ENCODE data around the gene SORCS1.

DNA sequence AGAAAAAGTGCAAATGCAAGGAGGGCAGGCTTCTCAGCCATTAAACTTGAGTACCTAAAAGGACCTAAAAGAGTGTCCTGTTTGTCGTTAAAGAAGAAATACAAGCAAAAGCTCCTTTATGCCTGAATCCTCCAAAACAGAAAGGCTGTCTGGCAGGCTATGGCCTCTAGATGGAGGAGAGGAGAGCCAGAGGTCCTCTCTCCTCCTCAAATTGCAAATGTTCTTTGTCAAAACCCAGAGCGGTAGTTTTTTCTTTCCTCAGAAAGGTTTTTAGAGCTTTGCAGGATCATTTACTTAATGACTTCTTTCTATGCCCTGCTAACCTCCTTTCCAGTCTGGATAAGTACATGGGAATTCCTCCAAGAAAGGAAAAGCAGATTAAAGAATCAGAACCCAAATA lies 1.9 kb upstream of the SORCS1 start:
- no peak for TF ChIP-seq CHD2 (IDR thresholded peaks at IDR 0.05; ENCODE audit: low read depth, low read length)
- TF ChIP-seq, protein P1, sequence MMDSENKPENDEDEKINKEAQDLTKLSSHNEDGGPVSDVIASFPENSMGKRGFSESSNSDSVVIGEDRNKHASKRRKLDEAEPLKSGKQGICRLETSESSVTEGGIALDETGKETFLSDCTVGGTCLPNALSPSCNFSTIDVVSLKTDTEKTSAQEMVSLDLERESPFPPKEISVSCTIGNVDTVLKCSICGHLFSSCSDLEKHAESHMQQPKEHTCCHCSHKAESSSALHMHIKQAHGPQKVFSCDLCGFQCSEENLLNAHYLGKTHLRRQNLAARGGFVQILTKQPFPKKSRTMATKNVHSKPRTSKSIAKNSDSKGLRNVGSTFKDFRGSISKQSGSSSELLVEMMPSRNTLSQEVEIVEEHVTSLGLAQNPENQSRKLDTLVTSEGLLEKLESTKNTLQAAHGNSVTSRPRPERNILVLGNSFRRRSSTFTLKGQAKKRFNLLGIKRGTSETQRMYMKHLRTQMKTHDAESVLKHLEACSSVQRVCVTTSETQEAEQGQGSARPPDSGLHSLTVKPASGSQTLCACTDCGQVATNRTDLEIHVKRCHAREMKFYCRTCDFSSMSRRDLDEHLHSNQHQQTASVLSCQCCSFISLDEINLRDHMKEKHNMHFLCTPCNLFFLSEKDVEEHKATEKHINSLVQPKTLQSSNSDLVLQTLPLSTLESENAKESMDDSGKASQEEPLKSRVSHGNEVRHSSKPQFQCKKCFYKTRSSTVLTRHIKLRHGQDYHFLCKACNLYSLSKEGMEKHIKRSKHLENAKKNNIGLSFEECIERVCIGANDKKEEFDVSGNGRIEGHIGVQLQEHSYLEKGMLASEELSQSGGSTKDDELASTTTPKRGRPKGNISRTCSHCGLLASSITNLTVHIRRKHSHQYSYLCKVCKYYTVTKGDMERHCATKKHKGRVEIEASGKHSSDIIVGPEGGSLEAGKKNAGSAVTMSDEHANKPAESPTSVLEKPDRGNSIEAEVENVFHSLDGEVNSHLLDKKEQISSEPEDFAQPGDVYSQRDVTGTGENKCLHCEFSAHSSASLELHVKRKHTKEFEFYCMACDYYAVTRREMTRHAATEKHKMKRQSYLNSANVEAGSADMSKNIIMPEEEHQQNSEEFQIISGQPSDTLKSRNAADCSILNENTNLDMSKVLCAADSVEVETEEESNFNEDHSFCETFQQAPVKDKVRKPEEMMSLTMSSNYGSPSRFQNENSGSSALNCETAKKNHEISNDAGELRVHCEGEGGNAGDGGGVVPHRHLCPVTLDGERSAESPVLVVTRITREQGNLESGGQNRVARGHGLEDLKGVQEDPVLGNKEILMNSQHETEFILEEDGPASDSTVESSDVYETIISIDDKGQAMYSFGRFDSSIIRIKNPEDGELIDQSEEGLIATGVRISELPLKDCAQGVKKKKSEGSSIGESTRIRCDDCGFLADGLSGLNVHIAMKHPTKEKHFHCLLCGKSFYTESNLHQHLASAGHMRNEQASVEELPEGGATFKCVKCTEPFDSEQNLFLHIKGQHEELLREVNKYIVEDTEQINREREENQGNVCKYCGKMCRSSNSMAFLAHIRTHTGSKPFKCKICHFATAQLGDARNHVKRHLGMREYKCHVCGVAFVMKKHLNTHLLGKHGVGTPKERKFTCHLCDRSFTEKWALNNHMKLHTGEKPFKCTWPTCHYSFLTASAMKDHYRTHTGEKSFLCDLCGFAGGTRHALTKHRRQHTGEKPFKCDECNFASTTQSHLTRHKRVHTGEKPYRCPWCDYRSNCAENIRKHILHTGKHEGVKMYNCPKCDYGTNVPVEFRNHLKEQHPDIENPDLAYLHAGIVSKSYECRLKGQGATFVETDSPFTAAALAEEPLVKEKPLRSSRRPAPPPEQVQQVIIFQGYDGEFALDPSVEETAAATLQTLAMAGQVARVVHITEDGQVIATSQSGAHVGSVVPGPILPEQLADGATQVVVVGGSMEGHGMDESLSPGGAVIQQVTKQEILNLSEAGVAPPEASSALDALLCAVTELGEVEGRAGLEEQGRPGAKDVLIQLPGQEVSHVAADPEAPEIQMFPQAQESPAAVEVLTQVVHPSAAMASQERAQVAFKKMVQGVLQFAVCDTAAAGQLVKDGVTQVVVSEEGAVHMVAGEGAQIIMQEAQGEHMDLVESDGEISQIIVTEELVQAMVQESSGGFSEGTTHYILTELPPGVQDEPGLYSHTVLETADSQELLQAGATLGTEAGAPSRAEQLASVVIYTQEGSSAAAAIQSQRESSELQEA (CRISPR knock-in tag; IDR thresholded peaks at IDR 0.05; ENCODE audit: not compliant biosample characterization), result no peak
- no peak for TF ChIP-seq ATF7 (IDR thresholded peaks at IDR 0.05)
- TF ChIP-seq ATF7 (CRISPR knock-in tag; IDR thresholded peaks at IDR 0.05), result no peak
- TF ChIP-seq CEBPB (IDR thresholded peaks at IDR 0.05; ENCODE audit: borderline replicate concordance, low read depth, low read length), result no peak
- no peak for TF ChIP-seq ZNF143 (CRISPR knock-in tag; IDR thresholded peaks at IDR 0.05)
- no peak for TF ChIP-seq ZBTB21 (CRISPR knock-in tag; IDR thresholded peaks at IDR 0.05)
- TF ChIP-seq POLR2A (IDR thresholded peaks at IDR 0.05; ENCODE audit: insufficient read depth in 1 of 2, low read depth in 2 of 2, low read length in 2 of 2), result no peak
- no peak for TF ChIP-seq NR3C1 (CRISPR knock-in tag; IDR thresholded peaks at IDR 0.05)
- TF ChIP-seq, protein P2, sequence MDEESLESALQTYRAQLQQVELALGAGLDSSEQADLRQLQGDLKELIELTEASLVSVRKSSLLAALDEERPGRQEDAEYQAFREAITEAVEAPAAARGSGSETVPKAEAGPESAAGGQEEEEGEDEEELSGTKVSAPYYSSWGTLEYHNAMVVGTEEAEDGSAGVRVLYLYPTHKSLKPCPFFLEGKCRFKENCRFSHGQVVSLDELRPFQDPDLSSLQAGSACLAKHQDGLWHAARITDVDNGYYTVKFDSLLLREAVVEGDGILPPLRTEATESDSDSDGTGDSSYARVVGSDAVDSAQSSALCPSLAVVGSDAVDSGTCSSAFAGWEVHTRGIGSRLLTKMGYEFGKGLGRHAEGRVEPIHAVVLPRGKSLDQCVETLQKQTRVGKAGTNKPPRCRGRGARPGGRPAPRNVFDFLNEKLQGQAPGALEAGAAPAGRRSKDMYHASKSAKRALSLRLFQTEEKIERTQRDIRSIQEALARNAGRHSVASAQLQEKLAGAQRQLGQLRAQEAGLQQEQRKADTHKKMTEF (CRISPR knock-in tag; IDR thresholded peaks at IDR 0.05), result no peak
- TF ChIP-seq TBX3 (IDR thresholded peaks at IDR 0.05; ENCODE audit: borderline replicate concordance), result no peak
- TF ChIP-seq EP300 (IDR thresholded peaks at IDR 0.05; ENCODE audit: low read depth in 2 of 2, low read length in 2 of 2), result no peak
- TF ChIP-seq EP300 (CRISPR knock-in tag; IDR thresholded peaks at IDR 0.05; ENCODE audit: borderline replicate concordance), result no peak
- no peak for TF ChIP-seq EZH2 (conservative IDR thresholded peaks at IDR 0.05; ENCODE audit: low read depth, low read length)
- TF ChIP-seq, protein P3, sequence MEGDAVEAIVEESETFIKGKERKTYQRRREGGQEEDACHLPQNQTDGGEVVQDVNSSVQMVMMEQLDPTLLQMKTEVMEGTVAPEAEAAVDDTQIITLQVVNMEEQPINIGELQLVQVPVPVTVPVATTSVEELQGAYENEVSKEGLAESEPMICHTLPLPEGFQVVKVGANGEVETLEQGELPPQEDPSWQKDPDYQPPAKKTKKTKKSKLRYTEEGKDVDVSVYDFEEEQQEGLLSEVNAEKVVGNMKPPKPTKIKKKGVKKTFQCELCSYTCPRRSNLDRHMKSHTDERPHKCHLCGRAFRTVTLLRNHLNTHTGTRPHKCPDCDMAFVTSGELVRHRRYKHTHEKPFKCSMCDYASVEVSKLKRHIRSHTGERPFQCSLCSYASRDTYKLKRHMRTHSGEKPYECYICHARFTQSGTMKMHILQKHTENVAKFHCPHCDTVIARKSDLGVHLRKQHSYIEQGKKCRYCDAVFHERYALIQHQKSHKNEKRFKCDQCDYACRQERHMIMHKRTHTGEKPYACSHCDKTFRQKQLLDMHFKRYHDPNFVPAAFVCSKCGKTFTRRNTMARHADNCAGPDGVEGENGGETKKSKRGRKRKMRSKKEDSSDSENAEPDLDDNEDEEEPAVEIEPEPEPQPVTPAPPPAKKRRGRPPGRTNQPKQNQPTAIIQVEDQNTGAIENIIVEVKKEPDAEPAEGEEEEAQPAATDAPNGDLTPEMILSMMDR (CRISPR knock-in tag; IDR thresholded peaks at IDR 0.05), result no peak
- TF ChIP-seq NPAS2 (CRISPR knock-in tag; IDR thresholded peaks at IDR 0.05; ENCODE audit: borderline replicate concordance), result no peak

Data from HepG2 (cell line).